Measurements from ENCODE around the gene NCOR1. TPM values are rescaled to one million over a fixed set of nuclear protein-coding genes. Genes with fewer than 3 reads are reported as not detected.

The NCOR1 gene
- total and polyA plus RNA-seq, 2 of the 13 experiments (the other 11 are each of a cell fraction or from before 2014, with no cell fraction given), result 57.0 to 71.7 TPM

DNA sequence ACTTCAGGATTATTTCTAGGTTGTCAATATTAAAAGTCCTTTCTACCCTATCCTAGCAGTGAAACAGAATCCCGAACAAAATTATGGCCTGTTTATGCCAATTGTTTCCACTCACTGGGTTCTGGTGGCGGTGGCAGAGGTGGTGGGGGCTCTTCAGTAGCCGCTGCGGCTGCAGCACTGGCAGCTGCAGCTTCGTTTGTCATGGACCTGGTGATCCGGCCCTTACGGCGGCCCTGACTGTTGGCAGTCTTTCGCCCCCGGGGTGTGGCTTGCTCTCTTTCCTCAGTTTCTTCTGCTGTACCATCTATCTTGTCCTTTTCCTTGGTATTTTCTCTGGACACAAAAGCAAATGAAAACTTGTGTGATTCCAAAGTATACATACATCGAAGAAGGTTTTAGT lies 94.4 kb downstream of the NCOR1 start:
- Histone ChIP-seq H3K79me2 (ENCODE audit: insufficient read depth, low read length) (no peaks in the 10 kb centered on the region), H3K9ac (ENCODE audit: insufficient read depth, low read depth, low read length) (no peak overlapping the region), H2AFZ (ENCODE audit: low read length) (no peak overlapping the region), H3K4me1 (ENCODE audit: insufficient read depth, low read length) (no peaks in the 10 kb centered on the region), H3K27ac (ENCODE audit: extremely low read length, insufficient read depth, low read length) (no peak overlapping the region), H3K4me3 (replicated peaks in 1 of 3; ENCODE audit: insufficient read depth in 1 of 3, low read depth in 2 of 3, low read length in 3 of 3) (no peak overlapping the region), H3K27me3 (ENCODE audit: control insufficient read depth in 1 of 2, insufficient read depth in 2 of 2, low read length in 2 of 2) (no peaks in the 10 kb centered on the region; a peak in 1 of 5 replicates), H4K20me1 (ENCODE audit: insufficient read depth, low read length) (no peaks in the 10 kb centered on the region), H3K4me2 (ENCODE audit: low read depth, low read length) (no peak overlapping the region), H3K36me3 (replicated peaks in 1 of 2; ENCODE audit: control insufficient read depth in 1 of 2, insufficient read depth in 2 of 2, low read length in 2 of 2) (peaks cover 12 to 70% of the 10 kb centered on the region in 2 experiments), H3K9me3 (ENCODE audit: low read length) (peaks cover 4% of the 10 kb centered on the region; the same call in 1 of the 2 replicates)
- TF ChIP-seq ZNF20 (CRISPR knock-in tag; IDR thresholded peaks at IDR 0.05) (no peak), ZNF430 (CRISPR knock-in tag; IDR thresholded peaks at IDR 0.05) (no peak)
- ATAC-seq (no peak), DNase-seq (ENCODE audit: low spot score) (no peak), FAIRE-seq (no peak)
- ChIA-PET POLR2A (no interaction called here), CTCF (ENCODE audit: low intra/inter-chr PET ratio, low total read pairs) (no interaction called here)
- WGBS (ENCODE audit: low lambda C conversion rate), result 97% methylated on average over 11 of the region's 11 CpGs
- intact Hi-C loops (cut with micrococcal nuclease; ENCODE audit: unreplicated experiment) (no loop called here), in situ Hi-C loops (cut with HindIII; ENCODE audit: extremely low pct_ligation_motif_present, low pct_unique_long_range_greater_than_20kb) (no loop called here)
- no TSS peak for BruUV-seq (replicated peaks)

DNA sequence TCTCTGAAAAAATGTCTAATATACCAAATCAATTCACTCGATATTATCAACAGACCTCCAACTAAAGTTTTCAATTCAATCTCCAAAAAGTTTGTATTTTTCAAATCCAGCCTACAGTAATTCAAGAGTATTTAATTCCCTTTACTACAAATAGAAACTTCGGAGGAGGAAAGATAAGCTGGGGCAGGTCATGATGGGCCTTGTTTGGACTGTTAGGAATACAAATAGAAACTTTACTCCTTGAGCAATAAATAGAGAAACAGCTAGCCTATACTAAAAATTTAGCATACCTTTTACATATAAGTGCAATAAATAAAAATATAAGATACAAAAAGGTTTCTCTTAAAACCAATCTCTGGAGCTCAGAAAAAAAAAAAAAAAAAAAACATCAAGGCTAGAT lies 98.2 kb downstream of the NCOR1 start:
- Histone ChIP-seq H3K79me2 (ENCODE audit: insufficient read depth, low read length) (no peaks in the 10 kb centered on the region), H3K4me3 (replicated peaks in 1 of 3; ENCODE audit: insufficient read depth in 1 of 3, low read depth in 2 of 3, low read length in 3 of 3) (no peak overlapping the region), H3K9me3 (ENCODE audit: low read length) (peaks cover 9% of the 10 kb centered on the region; the same call in 1 of the 2 replicates), H3K36me3 (replicated peaks in 1 of 2; ENCODE audit: control insufficient read depth in 1 of 2, insufficient read depth in 2 of 2, low read length in 2 of 2) (peaks cover 16 to 76% of the 10 kb centered on the region in 2 experiments), H3K4me2 (ENCODE audit: low read depth, low read length) (no peak overlapping the region), H3K9ac (ENCODE audit: insufficient read depth, low read depth, low read length) (no peak overlapping the region), H3K27me3 (ENCODE audit: control insufficient read depth in 1 of 2, insufficient read depth in 2 of 2, low read length in 2 of 2) (no peaks in the 10 kb centered on the region; a peak in 1 of 5 replicates), H2AFZ (ENCODE audit: low read length) (no peak overlapping the region), H3K27ac (ENCODE audit: extremely low read length, insufficient read depth, low read length) (no peak overlapping the region), H3K4me1 (ENCODE audit: insufficient read depth, low read length) (no peaks in the 10 kb centered on the region), H4K20me1 (ENCODE audit: insufficient read depth, low read length) (no peaks in the 10 kb centered on the region)
- ATAC-seq, result no peak
- ChIA-PET CTCF (ENCODE audit: low intra/inter-chr PET ratio, low total read pairs) (no interaction called here), POLR2A (interaction anchor here (0.7 to 0.9 kb wide), 2 partner anchors 180 to 322 kb away, joined by 3 to 4 read pairs; no protein-coding TSS in a partner anchor)
- in situ Hi-C loops (cut with HindIII; ENCODE audit: extremely low pct_ligation_motif_present, low pct_unique_long_range_greater_than_20kb), result no loop called here
- no peak for FAIRE-seq
- intact Hi-C loops (cut with micrococcal nuclease; ENCODE audit: unreplicated experiment), result no loop called here
- DNase-seq (ENCODE audit: low spot score), result no peak
- no TSS peak for BruUV-seq (replicated peaks)
- WGBS (ENCODE audit: low lambda C conversion rate), result 59% methylated on average over 2 of the region's 2 CpGs
- TF ChIP-seq, protein P1, sequence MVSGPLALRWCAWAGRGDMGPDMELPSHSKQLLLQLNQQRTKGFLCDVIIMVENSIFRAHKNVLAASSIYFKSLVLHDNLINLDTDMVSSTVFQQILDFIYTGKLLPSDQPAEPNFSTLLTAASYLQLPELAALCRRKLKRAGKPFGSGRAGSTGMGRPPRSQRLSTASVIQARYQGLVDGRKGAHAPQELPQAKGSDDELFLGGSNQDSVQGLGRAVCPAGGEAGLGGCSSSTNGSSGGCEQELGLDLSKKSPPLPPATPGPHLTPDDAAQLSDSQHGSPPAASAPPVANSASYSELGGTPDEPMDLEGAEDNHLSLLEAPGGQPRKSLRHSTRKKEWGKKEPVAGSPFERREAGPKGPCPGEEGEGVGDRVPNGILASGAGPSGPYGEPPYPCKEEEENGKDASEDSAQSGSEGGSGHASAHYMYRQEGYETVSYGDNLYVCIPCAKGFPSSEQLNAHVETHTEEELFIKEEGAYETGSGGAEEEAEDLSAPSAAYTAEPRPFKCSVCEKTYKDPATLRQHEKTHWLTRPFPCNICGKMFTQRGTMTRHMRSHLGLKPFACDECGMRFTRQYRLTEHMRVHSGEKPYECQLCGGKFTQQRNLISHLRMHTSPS (CRISPR knock-in tag; IDR thresholded peaks at IDR 0.05; ENCODE audit: low read depth), result no peak
- TF ChIP-seq, protein P2, sequence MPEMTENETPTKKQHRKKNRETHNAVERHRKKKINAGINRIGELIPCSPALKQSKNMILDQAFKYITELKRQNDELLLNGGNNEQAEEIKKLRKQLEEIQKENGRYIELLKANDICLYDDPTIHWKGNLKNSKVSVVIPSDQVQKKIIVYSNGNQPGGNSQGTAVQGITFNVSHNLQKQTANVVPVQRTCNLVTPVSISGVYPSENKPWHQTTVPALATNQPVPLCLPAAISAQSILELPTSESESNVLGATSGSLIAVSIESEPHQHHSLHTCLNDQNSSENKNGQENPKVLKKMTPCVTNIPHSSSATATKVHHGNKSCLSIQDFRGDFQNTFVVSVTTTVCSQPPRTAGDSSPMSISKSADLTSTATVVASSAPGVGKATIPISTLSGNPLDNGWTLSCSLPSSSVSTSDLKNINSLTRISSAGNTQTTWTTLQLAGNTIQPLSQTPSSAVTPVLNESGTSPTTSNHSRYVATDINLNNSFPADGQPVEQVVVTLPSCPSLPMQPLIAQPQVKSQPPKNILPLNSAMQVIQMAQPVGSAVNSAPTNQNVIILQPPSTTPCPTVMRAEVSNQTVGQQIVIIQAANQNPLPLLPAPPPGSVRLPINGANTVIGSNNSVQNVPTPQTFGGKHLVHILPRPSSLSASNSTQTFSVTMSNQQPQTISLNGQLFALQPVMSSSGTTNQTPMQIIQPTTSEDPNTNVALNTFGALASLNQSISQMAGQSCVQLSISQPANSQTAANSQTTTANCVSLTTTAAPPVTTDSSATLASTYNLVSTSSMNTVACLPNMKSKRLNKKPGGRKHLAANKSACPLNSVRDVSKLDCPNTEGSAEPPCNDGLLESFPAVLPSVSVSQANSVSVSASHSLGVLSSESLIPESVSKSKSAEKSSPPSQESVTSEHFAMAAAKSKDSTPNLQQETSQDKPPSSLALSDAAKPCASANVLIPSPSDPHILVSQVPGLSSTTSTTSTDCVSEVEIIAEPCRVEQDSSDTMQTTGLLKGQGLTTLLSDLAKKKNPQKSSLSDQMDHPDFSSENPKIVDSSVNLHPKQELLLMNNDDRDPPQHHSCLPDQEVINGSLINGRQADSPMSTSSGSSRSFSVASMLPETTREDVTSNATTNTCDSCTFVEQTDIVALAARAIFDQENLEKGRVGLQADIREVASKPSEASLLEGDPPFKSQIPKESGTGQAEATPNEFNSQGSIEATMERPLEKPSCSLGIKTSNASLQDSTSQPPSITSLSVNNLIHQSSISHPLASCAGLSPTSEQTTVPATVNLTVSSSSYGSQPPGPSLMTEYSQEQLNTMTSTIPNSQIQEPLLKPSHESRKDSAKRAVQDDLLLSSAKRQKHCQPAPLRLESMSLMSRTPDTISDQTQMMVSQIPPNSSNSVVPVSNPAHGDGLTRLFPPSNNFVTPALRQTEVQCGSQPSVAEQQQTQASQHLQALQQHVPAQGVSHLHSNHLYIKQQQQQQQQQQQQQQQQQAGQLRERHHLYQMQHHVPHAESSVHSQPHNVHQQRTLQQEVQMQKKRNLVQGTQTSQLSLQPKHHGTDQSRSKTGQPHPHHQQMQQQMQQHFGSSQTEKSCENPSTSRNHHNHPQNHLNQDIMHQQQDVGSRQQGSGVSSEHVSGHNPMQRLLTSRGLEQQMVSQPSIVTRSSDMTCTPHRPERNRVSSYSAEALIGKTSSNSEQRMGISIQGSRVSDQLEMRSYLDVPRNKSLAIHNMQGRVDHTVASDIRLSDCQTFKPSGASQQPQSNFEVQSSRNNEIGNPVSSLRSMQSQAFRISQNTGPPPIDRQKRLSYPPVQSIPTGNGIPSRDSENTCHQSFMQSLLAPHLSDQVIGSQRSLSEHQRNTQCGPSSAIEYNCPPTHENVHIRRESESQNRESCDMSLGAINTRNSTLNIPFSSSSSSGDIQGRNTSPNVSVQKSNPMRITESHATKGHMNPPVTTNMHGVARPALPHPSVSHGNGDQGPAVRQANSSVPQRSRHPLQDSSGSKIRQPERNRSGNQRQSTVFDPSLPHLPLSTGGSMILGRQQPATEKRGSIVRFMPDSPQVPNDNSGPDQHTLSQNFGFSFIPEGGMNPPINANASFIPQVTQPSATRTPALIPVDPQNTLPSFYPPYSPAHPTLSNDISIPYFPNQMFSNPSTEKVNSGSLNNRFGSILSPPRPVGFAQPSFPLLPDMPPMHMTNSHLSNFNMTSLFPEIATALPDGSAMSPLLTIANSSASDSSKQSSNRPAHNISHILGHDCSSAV (CRISPR knock-in tag; IDR thresholded peaks at IDR 0.05; ENCODE audit: borderline replicate concordance), result no peak
- TF ChIP-seq ZFP62 (CRISPR knock-in tag; IDR thresholded peaks at IDR 0.05) (no peak), TCF7L2 (IDR thresholded peaks at IDR 0.05; ENCODE audit: low read depth, low read length) (no peak), ARNT2 (CRISPR knock-in tag; IDR thresholded peaks at IDR 0.05; ENCODE audit: low read depth) (no peak), PHF21A (CRISPR knock-in tag; IDR thresholded peaks at IDR 0.05) (no peak)
